SK-N-SH treated with all-trans-retinoic acid at 6 μM for 48 hours (cell line): Measurements from ENCODE around the gene STARD9.

Experiments
- ATAC-seq: fragments of 200-7000 bp; cut with Tn5 transposase; 3 replicates; pipeline ENCODE4 v1.9.1; 2020; ENCODE audit warnings: mild to moderate bottlenecking, moderate library complexity
- ARNTL ChIP-seq: fragments of 450-650 bp; formaldehyde crosslinking; IDR thresholded peaks from 2 replicates; pipeline ENCODE4 v1.5.0; 2020; ENCODE audit warnings: low read depth, mild to moderate bottlenecking, moderate library complexity, borderline replicate concordance
- CSDC2 ChIP-seq: fragments of 250-450 bp; sonication (Bioruptor Pico); IDR thresholded peaks from 2 replicates; pipeline ENCODE4 v1.5.0; 2020; ENCODE audit warnings: mild to moderate bottlenecking, moderate library complexity
- ESRRG ChIP-seq: fragments of 250-450 bp; sonication (Bioruptor Pico); IDR thresholded peaks from 2 replicates; pipeline ENCODE4 v1.6.1; 2021; ENCODE audit warnings: mild to moderate bottlenecking
- GLIS3 ChIP-seq: fragments of 250-450 bp; sonication (Bioruptor Pico); IDR thresholded peaks from 2 replicates; pipeline ENCODE4 v1.5.0; 2020; ENCODE audit warnings: mild to moderate bottlenecking, moderate library complexity
- ISL1 ChIP-seq: fragments of 250-450 bp; sonication (Bioruptor Pico); IDR thresholded peaks from 2 replicates; pipeline ENCODE4 v2.1.2; 2022; ENCODE audit warnings: mild to moderate bottlenecking, moderate library complexity
- PPARA ChIP-seq: fragments of 250-450 bp; sonication (Bioruptor Pico); IDR thresholded peaks from 2 replicates; pipeline ENCODE4 v1.5.0; 2020; ENCODE audit warnings: mild to moderate bottlenecking, borderline replicate concordance
- RARB ChIP-seq: fragments of 250-450 bp; sonication (Bioruptor Pico); IDR thresholded peaks from 2 replicates; pipeline ENCODE4 v1.8.0; 2021; ENCODE audit warnings: mild to moderate bottlenecking, moderate library complexity
- SNAI2 ChIP-seq: fragments of 250-450 bp; sonication (Bioruptor Pico); IDR thresholded peaks from 2 replicates; pipeline ENCODE4 v1.5.0; 2020; ENCODE audit warnings: mild to moderate bottlenecking, moderate library complexity
- TOX ChIP-seq: fragments of 250-450 bp; sonication (Bioruptor Pico); IDR thresholded peaks from 2 replicates; pipeline ENCODE4 v1.8.0; 2021; ENCODE audit warnings: mild to moderate bottlenecking, moderate library complexity, borderline replicate concordance
- ZC3H10 ChIP-seq: fragments of 250-450 bp; sonication (Bioruptor Pico); IDR thresholded peaks from 2 replicates; pipeline ENCODE4 v1.5.1; 2021; ENCODE audit warnings: mild to moderate bottlenecking, moderate library complexity
- ZNF565 ChIP-seq: fragments of 450-650 bp; formaldehyde crosslinking; conservative IDR thresholded peaks from 2 replicates; pipeline ENCODE4 v1.5.0; 2020; ENCODE audit warnings: low read depth, mild to moderate bottlenecking, moderate library complexity
- ZNF8 ChIP-seq: fragments of 450-650 bp; formaldehyde crosslinking; IDR thresholded peaks from 2 replicates; pipeline ENCODE4 v1.5.0; 2020; ENCODE audit warnings: mild to moderate bottlenecking, moderate library complexity
- TF ChIP-seq, protein P1 (sequence below): fragments of 250-450 bp; sonication (Bioruptor Pico); IDR thresholded peaks from 2 replicates; pipeline ENCODE4 v1.5.0; 2020; ENCODE audit warnings: mild to moderate bottlenecking, moderate library complexity
- TF ChIP-seq, protein P2 (sequence below): fragments of 250-450 bp; sonication (Bioruptor Pico); IDR thresholded peaks from 2 replicates; pipeline ENCODE4 v1.5.1; 2021; ENCODE audit warnings: mild to moderate bottlenecking, moderate library complexity
- TF ChIP-seq, protein P3 (sequence below): fragments of 250-450 bp; sonication (Bioruptor Pico); IDR thresholded peaks from 2 replicates; pipeline ENCODE4 v1.5.1; 2020; ENCODE audit warnings: low read depth, mild to moderate bottlenecking, moderate library complexity
- TF ChIP-seq, protein P4 (sequence below): fragments of 250-450 bp; sonication (Bioruptor Pico); IDR thresholded peaks from 2 replicates; pipeline ENCODE4 v1.8.0; 2021; ENCODE audit warnings: low read depth, mild to moderate bottlenecking, moderate library complexity, borderline replicate concordance
- TF ChIP-seq, protein P5 (sequence below): fragments of 250-450 bp; sonication (Bioruptor Pico); IDR thresholded peaks from 2 replicates; pipeline ENCODE4 v1.8.0; 2020; ENCODE audit warnings: mild to moderate bottlenecking, moderate library complexity, borderline replicate concordance

Gene STARD9

DNA sequence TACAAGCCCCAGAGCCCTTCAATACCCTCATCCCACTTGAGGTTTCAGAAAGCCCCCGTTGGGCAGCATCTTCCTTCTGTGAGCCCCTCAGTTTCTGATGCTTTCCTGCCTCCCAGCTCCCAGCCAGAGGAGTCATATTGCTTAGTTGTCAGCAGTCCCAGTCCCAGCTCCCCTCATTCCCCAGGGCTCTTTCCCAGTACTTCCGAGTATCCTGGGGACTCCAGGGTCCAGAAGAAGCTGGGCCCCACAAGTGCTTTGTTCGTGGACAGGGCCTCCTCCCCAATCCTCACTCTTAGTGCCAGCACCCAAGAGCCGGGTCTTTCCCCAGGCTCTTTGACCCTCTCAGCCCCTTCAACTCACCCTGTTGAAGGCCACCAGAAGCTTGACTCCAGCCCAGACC lies 117.6 kb downstream of the STARD9 start (continued):
- TF ChIP-seq, protein P1, sequence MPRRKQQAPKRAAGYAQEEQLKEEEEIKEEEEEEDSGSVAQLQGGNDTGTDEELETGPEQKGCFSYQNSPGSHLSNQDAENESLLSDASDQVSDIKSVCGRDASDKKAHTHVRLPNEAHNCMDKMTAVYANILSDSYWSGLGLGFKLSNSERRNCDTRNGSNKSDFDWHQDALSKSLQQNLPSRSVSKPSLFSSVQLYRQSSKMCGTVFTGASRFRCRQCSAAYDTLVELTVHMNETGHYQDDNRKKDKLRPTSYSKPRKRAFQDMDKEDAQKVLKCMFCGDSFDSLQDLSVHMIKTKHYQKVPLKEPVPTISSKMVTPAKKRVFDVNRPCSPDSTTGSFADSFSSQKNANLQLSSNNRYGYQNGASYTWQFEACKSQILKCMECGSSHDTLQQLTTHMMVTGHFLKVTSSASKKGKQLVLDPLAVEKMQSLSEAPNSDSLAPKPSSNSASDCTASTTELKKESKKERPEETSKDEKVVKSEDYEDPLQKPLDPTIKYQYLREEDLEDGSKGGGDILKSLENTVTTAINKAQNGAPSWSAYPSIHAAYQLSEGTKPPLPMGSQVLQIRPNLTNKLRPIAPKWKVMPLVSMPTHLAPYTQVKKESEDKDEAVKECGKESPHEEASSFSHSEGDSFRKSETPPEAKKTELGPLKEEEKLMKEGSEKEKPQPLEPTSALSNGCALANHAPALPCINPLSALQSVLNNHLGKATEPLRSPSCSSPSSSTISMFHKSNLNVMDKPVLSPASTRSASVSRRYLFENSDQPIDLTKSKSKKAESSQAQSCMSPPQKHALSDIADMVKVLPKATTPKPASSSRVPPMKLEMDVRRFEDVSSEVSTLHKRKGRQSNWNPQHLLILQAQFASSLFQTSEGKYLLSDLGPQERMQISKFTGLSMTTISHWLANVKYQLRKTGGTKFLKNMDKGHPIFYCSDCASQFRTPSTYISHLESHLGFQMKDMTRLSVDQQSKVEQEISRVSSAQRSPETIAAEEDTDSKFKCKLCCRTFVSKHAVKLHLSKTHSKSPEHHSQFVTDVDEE, result no peak
- no peak for TF ChIP-seq ZNF565

DNA sequence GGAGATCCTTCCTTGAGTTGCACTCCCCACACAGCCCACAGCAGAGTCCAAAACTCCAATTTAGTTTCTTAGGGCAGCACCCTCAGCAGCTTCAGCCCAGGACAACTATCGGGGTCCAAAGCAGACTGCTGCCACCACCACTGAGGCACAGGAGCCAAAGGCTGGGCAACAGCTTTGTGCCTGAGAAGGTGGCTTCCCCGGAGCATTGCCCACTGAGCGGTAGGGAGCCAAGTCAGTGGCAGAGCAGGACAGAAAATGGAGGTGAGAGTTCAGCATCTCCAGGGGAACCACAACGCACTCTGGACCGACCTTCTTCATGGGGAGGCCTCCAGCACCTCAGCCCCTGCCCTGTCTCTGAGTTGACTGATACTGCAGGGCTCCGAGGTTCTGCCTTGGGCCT lies 118.1 kb downstream of the STARD9 start:
- ATAC-seq, result no peak
- TF ChIP-seq, protein P2, sequence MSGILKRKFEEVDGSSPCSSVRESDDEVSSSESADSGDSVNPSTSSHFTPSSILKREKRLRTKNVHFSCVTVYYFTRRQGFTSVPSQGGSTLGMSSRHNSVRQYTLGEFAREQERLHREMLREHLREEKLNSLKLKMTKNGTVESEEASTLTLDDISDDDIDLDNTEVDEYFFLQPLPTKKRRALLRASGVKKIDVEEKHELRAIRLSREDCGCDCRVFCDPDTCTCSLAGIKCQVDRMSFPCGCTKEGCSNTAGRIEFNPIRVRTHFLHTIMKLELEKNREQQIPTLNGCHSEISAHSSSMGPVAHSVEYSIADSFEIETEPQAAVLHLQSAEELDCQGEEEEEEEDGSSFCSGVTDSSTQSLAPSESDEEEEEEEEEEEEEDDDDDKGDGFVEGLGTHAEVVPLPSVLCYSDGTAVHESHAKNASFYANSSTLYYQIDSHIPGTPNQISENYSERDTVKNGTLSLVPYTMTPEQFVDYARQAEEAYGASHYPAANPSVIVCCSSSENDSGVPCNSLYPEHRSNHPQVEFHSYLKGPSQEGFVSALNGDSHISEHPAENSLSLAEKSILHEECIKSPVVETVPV (CRISPR knock-in tag), result no peak
- TF ChIP-seq, protein P3, sequence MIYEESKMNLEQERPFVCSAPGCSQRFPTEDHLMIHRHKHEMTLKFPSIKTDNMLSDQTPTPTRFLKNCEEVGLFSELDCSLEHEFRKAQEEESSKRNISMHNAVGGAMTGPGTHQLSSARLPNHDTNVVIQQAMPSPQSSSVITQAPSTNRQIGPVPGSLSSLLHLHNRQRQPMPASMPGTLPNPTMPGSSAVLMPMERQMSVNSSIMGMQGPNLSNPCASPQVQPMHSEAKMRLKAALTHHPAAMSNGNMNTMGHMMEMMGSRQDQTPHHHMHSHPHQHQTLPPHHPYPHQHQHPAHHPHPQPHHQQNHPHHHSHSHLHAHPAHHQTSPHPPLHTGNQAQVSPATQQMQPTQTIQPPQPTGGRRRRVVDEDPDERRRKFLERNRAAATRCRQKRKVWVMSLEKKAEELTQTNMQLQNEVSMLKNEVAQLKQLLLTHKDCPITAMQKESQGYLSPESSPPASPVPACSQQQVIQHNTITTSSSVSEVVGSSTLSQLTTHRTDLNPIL, result no peak

DNA sequence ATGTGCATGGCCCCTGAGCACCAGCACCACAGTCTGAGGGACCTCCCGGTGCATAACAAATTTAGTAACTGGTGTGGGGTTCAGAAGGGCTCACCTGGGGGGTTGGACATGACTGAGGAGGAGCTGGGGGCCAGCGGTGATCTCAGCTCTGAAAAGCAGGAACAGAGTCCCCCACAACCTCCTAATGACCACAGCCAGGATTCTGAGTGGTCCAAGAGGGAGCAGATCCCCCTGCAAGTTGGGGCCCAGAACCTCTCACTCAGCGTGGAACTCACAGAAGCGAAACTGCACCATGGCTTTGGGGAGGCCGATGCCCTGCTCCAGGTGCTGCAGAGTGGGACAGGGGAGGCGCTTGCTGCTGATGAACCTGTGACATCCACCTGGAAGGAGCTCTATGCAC lies 118.5 kb downstream of the STARD9 start:
- TF ChIP-seq, protein P4, sequence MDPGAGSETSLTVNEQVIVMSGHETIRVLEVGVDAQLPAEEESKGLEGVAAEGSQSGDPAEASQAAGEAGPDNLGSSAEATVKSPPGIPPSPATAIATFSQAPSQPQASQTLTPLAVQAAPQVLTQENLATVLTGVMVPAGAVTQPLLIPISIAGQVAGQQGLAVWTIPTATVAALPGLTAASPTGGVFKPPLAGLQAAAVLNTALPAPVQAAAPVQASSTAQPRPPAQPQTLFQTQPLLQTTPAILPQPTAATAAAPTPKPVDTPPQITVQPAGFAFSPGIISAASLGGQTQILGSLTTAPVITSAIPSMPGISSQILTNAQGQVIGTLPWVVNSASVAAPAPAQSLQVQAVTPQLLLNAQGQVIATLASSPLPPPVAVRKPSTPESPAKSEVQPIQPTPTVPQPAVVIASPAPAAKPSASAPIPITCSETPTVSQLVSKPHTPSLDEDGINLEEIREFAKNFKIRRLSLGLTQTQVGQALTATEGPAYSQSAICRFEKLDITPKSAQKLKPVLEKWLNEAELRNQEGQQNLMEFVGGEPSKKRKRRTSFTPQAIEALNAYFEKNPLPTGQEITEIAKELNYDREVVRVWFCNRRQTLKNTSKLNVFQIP (CRISPR knock-in tag), result no peak
- TF ChIP-seq RARB (CRISPR knock-in tag) (no peak), CSDC2 (CRISPR knock-in tag) (no peak), SNAI2 (CRISPR knock-in tag) (no peak), ARNTL (CRISPR knock-in tag) (no peak), ISL1 (CRISPR knock-in tag) (no peak), ESRRG (CRISPR knock-in tag) (no peak), GLIS3 (CRISPR knock-in tag) (no peak)
- TF ChIP-seq, protein P2 (CRISPR knock-in tag), result no peak
- TF ChIP-seq, all 23 proteins: peak for 0
- no peak for ATAC-seq

DNA sequence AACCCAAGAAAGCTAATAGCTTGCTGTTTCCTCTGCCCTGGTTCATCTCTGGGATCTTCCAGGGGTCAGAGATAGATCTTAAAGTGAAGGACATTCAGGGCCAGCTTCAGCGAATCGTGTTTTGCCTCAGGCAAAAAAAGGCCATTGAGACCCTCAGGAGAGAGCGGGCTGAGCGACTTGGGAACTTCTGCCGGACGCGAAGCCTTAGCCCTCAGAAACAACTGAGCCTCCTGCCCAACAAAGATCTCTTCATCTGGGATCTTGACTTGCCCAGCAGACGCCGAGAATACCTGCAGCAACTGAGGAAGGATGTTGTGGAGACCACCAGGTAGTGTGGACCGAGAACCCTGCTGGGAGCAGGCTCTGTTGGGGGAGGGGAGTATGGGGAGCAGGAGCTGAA lies 119.0 kb downstream of the STARD9 start:
- TF ChIP-seq ARNTL (CRISPR knock-in tag) (no peak), TOX (no peak)
- TF ChIP-seq, protein P5, sequence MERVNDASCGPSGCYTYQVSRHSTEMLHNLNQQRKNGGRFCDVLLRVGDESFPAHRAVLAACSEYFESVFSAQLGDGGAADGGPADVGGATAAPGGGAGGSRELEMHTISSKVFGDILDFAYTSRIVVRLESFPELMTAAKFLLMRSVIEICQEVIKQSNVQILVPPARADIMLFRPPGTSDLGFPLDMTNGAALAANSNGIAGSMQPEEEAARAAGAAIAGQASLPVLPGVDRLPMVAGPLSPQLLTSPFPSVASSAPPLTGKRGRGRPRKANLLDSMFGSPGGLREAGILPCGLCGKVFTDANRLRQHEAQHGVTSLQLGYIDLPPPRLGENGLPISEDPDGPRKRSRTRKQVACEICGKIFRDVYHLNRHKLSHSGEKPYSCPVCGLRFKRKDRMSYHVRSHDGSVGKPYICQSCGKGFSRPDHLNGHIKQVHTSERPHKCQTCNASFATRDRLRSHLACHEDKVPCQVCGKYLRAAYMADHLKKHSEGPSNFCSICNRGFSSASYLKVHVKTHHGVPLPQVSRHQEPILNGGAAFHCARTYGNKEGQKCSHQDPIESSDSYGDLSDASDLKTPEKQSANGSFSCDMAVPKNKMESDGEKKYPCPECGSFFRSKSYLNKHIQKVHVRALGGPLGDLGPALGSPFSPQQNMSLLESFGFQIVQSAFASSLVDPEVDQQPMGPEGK (CRISPR knock-in tag), result no peak
- ATAC-seq, result no peak

DNA sequence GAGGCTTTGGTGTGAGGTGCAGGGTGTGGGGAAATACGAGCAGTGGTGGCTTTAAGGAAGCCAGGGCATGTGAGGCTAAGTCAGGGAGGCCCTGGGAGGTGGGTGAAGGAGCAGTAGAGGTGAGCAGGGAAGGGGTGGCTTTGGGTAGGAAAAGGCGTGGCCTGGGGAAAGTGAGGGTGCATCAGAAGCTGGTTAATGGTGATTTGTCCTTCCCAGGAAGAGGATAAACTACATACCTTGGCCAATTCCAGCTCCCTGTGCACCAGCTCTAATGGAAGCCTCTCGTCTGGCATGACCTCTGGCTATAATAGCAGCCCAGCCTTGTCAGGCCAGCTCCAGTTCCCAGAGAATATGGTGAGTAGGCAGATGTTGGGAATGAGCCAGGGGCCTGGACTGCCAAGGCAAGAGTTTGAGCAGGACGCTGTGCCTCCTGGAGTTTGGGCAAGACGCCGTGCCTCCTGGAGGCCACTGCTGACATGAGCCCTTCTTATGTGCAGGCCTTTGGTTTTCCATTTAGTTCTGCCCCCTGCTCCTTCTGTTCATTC lies 120.2 kb downstream of the STARD9 start:
- TF ChIP-seq ZNF565 (no peak), RARB (CRISPR knock-in tag) (no peak), ZC3H10 (no peak), PPARA (CRISPR knock-in tag) (no peak), ESRRG (CRISPR knock-in tag) (no peak), ZNF8 (CRISPR knock-in tag) (no peak), CSDC2 (CRISPR knock-in tag) (no peak)
- TF ChIP-seq, protein P3, result no peak
- ATAC-seq, result no peak
